GM19240 (cell line): Measurements from ENCODE around the gene HYAL4.
"Not testable (repeated sequence)": the region's sequence is repeated elsewhere in the genome, so short reads cannot be mapped to it uniquely, and the experiment has no call there.

Experiments used
- DNase-seq: peaks from one replicate; pipeline ENCODE4 v3.0.0; 2011; ENCODE audit warnings: low spot score; ENCODE audit not compliant: insufficient read length

HYAL4 gene

GRCh38 chr7:123846217-123846891 lies 1.4 kb downstream of the HYAL4 start:
- no peak for DNase-seq

- no peak for DNase-seq
Measured at GRCh38 chr7:123847868-123848267, 2.9 kb downstream of the HYAL4 start.

- DNase-seq, result no peak
Measured at GRCh38 chr7:123849855-123850254, 4.9 kb downstream of the HYAL4 start.

GRCh38 chr7:123851404-123851803 lies 6.4 kb downstream of the HYAL4 start:
- DNase-seq, result not testable (repeated sequence)

- DNase-seq, result not testable (repeated sequence)
Measured at GRCh38 chr7:123854291-123854690, 9.3 kb downstream of the HYAL4 start.

- DNase-seq, result not testable (repeated sequence)
Measured at GRCh38 chr7:123856428-123856827, 11.5 kb downstream of the HYAL4 start.

GRCh38 chr7:123860848-123861247 lies 15.9 kb downstream of the HYAL4 start:
- DNase-seq, result no peak

GRCh38 chr7:123862775-123863174 lies 17.8 kb downstream of the HYAL4 start:
- DNase-seq, result no peak

- DNase-seq, result no peak
Measured at GRCh38 chr7:123863461-123863860, 18.5 kb downstream of the HYAL4 start.

GRCh38 chr7:123864012-123864411 lies 19.0 kb downstream of the HYAL4 start:
- DNase-seq, result no peak

- no peak for DNase-seq
Measured at GRCh38 chr7:123864436-123864835, 19.5 kb downstream of the HYAL4 start.

- DNase-seq, result no peak
Measured at GRCh38 chr7:123864966-123865365, 20.0 kb downstream of the HYAL4 start.

GRCh38 chr7:123865517-123866117 lies 20.6 kb downstream of the HYAL4 start:
- no peak for DNase-seq

GRCh38 chr7:123867225-123867624 lies 22.3 kb downstream of the HYAL4 start:
- DNase-seq, result no peak

GRCh38 chr7:123871998-123872867 lies 27.3 kb downstream of the HYAL4 start:
- no peak for DNase-seq

- no peak for DNase-seq
Measured at GRCh38 chr7:123872908-123873307, 27.9 kb downstream of the HYAL4 start.

GRCh38 chr7:123876557-123877256 lies 31.7 kb downstream of the HYAL4 start:
- DNase-seq, result no peak

- no peak for DNase-seq
Measured at GRCh38 chr7:123879628-123880027, 34.7 kb downstream of the HYAL4 start.

- DNase-seq, result no peak
Measured at GRCh38 chr7:123881300-123881699, 36.3 kb downstream of the HYAL4 start.

GRCh38 chr7:123883154-123883553 lies 38.2 kb downstream of the HYAL4 start:
- no peak for DNase-seq

GRCh38 chr7:123888192-123888591 lies 43.2 kb downstream of the HYAL4 start:
- no peak for DNase-seq

GRCh38 chr7:123894753-123895152 lies 49.8 kb downstream of the HYAL4 start:
- not testable (repeated sequence) for DNase-seq
